ENCODE results near the gene SCAMP4.

DNA sequence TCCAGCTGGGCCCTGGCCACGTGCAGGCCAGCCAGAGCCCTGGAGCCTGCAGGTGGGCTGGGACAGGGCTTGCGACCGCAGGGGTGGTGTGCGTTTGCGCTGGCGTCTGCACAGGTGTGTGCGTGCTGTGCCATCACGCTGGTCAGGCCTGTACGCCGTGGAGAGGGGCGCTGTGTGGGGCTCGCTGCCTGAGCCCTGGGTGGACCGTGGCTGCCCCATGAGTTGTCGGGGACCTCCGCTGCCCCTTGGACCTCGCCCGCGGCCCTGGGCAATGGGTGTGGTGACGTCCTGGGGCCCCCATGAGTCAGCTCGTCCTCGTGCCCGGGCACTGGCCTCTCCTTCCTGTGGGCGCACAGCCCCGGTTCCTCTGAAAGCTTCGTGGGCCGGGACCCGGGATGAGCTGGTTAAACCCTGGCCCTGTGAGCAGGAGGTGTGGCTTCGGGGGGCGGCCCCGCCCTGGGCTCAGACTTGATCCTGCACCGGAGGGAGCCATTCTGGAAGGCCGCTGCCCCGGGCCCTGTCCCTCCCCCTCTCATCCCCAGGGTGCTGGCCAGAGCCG, 42.5 kb downstream of the SCAMP4 start:
- TF ChIP-seq EP300 (IDR thresholded peaks at IDR 0.05): no peak
- TF ChIP-seq, protein P1, sequence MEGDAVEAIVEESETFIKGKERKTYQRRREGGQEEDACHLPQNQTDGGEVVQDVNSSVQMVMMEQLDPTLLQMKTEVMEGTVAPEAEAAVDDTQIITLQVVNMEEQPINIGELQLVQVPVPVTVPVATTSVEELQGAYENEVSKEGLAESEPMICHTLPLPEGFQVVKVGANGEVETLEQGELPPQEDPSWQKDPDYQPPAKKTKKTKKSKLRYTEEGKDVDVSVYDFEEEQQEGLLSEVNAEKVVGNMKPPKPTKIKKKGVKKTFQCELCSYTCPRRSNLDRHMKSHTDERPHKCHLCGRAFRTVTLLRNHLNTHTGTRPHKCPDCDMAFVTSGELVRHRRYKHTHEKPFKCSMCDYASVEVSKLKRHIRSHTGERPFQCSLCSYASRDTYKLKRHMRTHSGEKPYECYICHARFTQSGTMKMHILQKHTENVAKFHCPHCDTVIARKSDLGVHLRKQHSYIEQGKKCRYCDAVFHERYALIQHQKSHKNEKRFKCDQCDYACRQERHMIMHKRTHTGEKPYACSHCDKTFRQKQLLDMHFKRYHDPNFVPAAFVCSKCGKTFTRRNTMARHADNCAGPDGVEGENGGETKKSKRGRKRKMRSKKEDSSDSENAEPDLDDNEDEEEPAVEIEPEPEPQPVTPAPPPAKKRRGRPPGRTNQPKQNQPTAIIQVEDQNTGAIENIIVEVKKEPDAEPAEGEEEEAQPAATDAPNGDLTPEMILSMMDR (IDR thresholded peaks at IDR 0.05): no peak

Data from esophagus muscularis mucosa (tissue), 3 donors.